ENCODE data around the gene PODN. TPM values are rescaled to one million over a fixed set of nuclear protein-coding genes. Genes with fewer than 3 reads are reported as not detected.

Gene PODN
- total and polyA plus RNA-seq, 2 experiments from 2014 or later: 3.9 to 9.2 TPM

DNA sequence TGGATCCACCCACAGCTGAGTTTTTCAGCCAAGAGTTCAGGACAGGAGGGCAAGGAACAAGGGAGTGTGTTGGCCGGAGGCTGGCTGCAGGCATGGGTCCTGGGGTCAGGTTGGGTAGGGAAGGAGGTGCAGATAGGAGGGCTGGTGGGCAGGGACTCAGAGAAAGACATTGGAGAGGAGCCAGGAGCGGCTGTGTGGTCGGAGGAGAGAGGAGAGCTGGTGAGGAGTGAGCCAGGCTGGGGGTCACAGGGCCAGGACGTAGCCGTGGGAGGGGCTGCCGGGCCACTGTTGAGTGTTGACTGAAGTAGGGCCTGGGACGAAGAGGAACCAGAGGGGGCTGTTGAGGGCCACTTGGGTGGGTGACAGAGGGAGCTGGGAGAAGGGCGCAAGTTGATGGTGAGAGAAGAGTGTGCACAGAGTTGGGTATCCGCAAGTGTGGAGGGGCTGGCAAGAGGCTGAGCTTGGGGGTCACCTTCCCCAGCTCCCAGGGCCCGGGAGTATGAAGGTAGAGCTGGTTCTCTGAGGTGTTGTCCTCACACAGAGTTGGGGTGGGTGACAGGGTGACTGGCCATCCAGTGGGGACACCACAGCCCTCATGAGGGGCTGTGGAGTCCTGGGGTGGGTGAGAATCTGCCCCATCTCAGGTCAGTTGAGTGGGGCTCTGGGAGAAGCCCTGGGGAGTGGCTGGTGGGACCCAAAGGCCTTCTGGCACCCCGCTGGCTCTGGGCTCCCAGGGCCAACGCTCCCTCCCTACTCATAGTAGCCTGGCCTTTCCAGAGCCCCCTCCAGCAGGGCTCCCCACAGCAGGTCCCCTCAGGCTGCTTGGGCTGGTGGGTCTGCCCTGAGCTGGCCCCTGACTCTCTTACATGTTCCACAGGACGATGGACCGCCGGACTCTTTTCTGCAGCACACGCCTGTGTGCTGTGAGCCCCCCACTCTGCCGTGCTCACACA, 21.9 kb downstream of the PODN start:
- H3K79me2 ChIP-seq: no peaks in the 10 kb centered on the region
- H3K36me3 ChIP-seq (replicated peaks; ENCODE audit: insufficient read depth, low read depth): no peaks in the 10 kb centered on the region
- H2AFZ ChIP-seq: no peak overlapping the region
- H3K4me1 ChIP-seq (ENCODE audit: insufficient read depth): no peaks in the 10 kb centered on the region
- TF ChIP-seq EZH2 (IDR thresholded peaks at IDR 0.05; ENCODE audit: borderline replicate concordance) (no peak), EZH2phosphoT487 (IDR thresholded peaks at IDR 0.05; ENCODE audit: low read depth, severe bottlenecking, unreplicated experiment) (no peak)
- TF ChIP-seq, protein P1, sequence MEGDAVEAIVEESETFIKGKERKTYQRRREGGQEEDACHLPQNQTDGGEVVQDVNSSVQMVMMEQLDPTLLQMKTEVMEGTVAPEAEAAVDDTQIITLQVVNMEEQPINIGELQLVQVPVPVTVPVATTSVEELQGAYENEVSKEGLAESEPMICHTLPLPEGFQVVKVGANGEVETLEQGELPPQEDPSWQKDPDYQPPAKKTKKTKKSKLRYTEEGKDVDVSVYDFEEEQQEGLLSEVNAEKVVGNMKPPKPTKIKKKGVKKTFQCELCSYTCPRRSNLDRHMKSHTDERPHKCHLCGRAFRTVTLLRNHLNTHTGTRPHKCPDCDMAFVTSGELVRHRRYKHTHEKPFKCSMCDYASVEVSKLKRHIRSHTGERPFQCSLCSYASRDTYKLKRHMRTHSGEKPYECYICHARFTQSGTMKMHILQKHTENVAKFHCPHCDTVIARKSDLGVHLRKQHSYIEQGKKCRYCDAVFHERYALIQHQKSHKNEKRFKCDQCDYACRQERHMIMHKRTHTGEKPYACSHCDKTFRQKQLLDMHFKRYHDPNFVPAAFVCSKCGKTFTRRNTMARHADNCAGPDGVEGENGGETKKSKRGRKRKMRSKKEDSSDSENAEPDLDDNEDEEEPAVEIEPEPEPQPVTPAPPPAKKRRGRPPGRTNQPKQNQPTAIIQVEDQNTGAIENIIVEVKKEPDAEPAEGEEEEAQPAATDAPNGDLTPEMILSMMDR (IDR thresholded peaks at IDR 0.05; ENCODE audit: poor library complexity): no peak
- no peak for DNase-seq (ENCODE audit: low spot score)
- H3K4me2 ChIP-seq: no peak overlapping the region
- H4K20me1 ChIP-seq (ENCODE audit: insufficient read depth, poor library complexity, severe bottlenecking): no peaks in the 10 kb centered on the region
- H3K27me3 ChIP-seq: no peaks in the 10 kb centered on the region
- no peak overlapping the region for H3K4me3 ChIP-seq
- WGBS (ENCODE audit: low lambda C conversion rate, missing lambda C conversion rate): 88% methylated on average over 17 of the region's 17 CpGs
- H3K27ac ChIP-seq: no peak overlapping the region
- no peaks in the 10 kb centered on the region for H3K9me3 ChIP-seq (ENCODE audit: low read depth)
- no peaks in the 10 kb centered on the region for H3K9me2 ChIP-seq (replicated peaks; ENCODE audit: insufficient read depth)

- Histone ChIP-seq H3K4me3 (no peak overlapping the region), H3K27ac (no peak overlapping the region), H2AFZ (no peak overlapping the region), H3K27me3 (no peaks in the 10 kb centered on the region), H4K20me1 (ENCODE audit: insufficient read depth, poor library complexity, severe bottlenecking) (no peaks in the 10 kb centered on the region), H3K4me2 (no peak overlapping the region), H3K9me2 (replicated peaks; ENCODE audit: insufficient read depth) (no peaks in the 10 kb centered on the region), H3K9me3 (ENCODE audit: low read depth) (no peaks in the 10 kb centered on the region), H3K4me1 (ENCODE audit: insufficient read depth) (peaks cover 6% of the 10 kb centered on the region), H3K36me3 (replicated peaks; ENCODE audit: insufficient read depth, low read depth) (no peaks in the 10 kb centered on the region), H3K79me2 (no peaks in the 10 kb centered on the region)
- WGBS (ENCODE audit: low lambda C conversion rate, missing lambda C conversion rate): 92% methylated on average over 8 of the region's 8 CpGs
- DNase-seq (ENCODE audit: low spot score): no peak
- TF ChIP-seq, protein P1 (IDR thresholded peaks at IDR 0.05; ENCODE audit: poor library complexity): no peak
- TF ChIP-seq EZH2phosphoT487 (IDR thresholded peaks at IDR 0.05; ENCODE audit: low read depth, severe bottlenecking, unreplicated experiment): no peak
- no peak for TF ChIP-seq EZH2 (IDR thresholded peaks at IDR 0.05; ENCODE audit: borderline replicate concordance)
Observed at GRCh38 chr1:53084589-53084971, 22.6 kb downstream of the PODN start.

DNA sequence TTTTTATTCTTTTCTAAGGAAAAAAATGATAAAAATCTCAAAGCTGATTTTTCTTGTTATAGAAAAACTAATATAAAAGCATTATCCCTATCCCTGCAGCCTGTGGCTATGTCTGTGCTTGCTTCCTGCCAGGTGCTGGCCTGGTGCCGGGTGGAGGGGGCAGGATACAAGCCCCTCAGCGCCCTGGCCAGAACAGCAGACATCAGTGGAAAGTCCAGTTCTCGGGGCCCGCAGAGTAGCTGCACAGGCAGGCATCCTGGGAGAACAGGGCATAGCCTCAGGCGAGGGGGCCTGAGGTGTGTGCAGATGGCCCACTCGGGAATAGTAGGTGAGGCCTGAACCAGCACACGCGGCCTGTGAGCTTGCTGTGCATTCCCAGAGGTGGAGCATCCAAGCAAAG, 23.4 kb downstream of the PODN start:
- Histone ChIP-seq H3K27me3 (no peaks in the 10 kb centered on the region), H3K4me3 (no peak overlapping the region), H2AFZ (no peak overlapping the region), H3K36me3 (replicated peaks; ENCODE audit: insufficient read depth, low read depth) (no peaks in the 10 kb centered on the region), H3K4me1 (ENCODE audit: insufficient read depth) (peaks cover 10% of the 10 kb centered on the region), H3K79me2 (no peaks in the 10 kb centered on the region), H3K27ac (no peak overlapping the region), H3K4me2 (no peak overlapping the region), H3K9me2 (replicated peaks; ENCODE audit: insufficient read depth) (no peaks in the 10 kb centered on the region), H3K9me3 (ENCODE audit: low read depth) (no peaks in the 10 kb centered on the region), H4K20me1 (ENCODE audit: insufficient read depth, poor library complexity, severe bottlenecking) (no peaks in the 10 kb centered on the region)
- DNase-seq (ENCODE audit: low spot score): no peak
- TF ChIP-seq, protein P1 (IDR thresholded peaks at IDR 0.05; ENCODE audit: poor library complexity): no peak
- TF ChIP-seq EZH2phosphoT487 (IDR thresholded peaks at IDR 0.05; ENCODE audit: low read depth, severe bottlenecking, unreplicated experiment): no peak
- TF ChIP-seq EZH2 (IDR thresholded peaks at IDR 0.05; ENCODE audit: borderline replicate concordance): no peak
- WGBS (ENCODE audit: low lambda C conversion rate, missing lambda C conversion rate): 94% methylated on average over 8 of the region's 8 CpGs

Measured in hepatocyte (in vitro differentiated cells).